OCI-LY1 (cell line): ENCODE data around the gene LRRC28.

ENCODE experiments used
- EZH2 ChIP-seq: fragments of 200-600 bp; sonication (generic), shearing (Covaris generic); IDR thresholded peaks from 2 replicates; pipeline ENCODE4 v1.8.0; 2017; ENCODE audit warnings: borderline replicate concordance, mixed run types, mild to moderate bottlenecking, antibody characterized with exemption, low read length, moderate library complexity, mixed read lengths
- TF ChIP-seq, protein P1 (sequence below): fragments of 200-600 bp; sonication (generic), shearing (Covaris generic); IDR thresholded peaks from 2 replicates; pipeline ENCODE4 v1.5.1; 2017; ENCODE audit warnings: mild to moderate bottlenecking, antibody characterized with exemption, low read length, moderate library complexity, mixed read lengths

DNA sequence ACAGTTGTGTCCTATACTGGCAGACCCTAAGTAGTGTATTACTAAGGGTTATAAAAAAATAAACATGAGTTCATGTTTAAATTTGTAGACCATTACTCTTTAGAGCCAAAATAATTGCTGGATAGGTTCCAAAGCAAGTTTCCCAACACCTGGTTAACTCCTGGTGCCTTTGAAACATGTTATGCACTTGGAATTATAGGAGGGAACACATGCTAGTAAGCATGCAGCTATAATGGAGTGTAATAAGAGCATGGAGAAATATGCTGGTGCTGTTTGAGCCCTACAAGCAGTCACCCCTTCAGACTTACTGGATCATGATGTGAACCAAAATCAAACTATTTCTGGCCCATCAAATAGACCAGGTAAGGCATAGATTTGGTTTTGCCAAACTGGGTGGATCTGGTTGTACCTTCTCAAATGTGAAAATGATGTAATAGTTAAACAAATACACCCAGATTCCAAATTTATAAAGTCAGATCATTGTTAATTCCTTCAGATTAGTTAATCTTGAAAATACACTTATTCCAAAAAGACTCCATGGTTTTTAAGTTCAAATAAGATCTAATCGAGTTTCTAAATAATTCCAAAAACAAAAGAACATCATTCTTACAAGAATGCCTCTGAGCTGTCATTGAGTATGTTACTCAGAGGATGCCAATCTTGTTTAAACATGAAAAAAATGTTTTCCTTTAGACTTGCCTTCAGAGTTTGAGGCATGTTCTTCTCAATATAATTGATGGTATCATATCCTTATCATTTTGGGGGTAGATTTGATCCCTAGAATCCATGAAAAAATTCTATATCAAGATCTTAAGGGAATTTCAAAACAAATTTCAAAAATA is 69.3 kb downstream of the LRRC28 start:
- TF ChIP-seq, protein P1, sequence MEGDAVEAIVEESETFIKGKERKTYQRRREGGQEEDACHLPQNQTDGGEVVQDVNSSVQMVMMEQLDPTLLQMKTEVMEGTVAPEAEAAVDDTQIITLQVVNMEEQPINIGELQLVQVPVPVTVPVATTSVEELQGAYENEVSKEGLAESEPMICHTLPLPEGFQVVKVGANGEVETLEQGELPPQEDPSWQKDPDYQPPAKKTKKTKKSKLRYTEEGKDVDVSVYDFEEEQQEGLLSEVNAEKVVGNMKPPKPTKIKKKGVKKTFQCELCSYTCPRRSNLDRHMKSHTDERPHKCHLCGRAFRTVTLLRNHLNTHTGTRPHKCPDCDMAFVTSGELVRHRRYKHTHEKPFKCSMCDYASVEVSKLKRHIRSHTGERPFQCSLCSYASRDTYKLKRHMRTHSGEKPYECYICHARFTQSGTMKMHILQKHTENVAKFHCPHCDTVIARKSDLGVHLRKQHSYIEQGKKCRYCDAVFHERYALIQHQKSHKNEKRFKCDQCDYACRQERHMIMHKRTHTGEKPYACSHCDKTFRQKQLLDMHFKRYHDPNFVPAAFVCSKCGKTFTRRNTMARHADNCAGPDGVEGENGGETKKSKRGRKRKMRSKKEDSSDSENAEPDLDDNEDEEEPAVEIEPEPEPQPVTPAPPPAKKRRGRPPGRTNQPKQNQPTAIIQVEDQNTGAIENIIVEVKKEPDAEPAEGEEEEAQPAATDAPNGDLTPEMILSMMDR, result no peak
- TF ChIP-seq EZH2, result no peak
